Measurements from ENCODE around the gene TLX2. TPM values are rescaled to one million over a fixed set of nuclear protein-coding genes. Genes with fewer than 3 reads are reported as not detected.

TLX2 gene
- total and polyA plus RNA-seq, 2 of the 13 experiments (the other 11 are each of a cell fraction or from before 2014, with no cell fraction given): 0.05 to 0.20 TPM

- TF ChIP-seq PAXIP1 (CRISPR knock-in tag; conservative IDR thresholded peaks at IDR 0.05): no peak
- no peak for TF ChIP-seq RXRB (CRISPR knock-in tag; IDR thresholded peaks at IDR 0.05; ENCODE audit: borderline replicate concordance)
- no peak for TF ChIP-seq ARID4A (CRISPR knock-in tag; IDR thresholded peaks at IDR 0.05; ENCODE audit: borderline replicate concordance)
- TF ChIP-seq ZNF333 (CRISPR knock-in tag; IDR thresholded peaks at IDR 0.05; ENCODE audit: borderline replicate concordance): no peak
- TF ChIP-seq SOX5 (CRISPR knock-in tag; IDR thresholded peaks at IDR 0.05; ENCODE audit: borderline replicate concordance): no peak
- no peak for TF ChIP-seq ZNF10 (CRISPR knock-in tag; IDR thresholded peaks at IDR 0.05; ENCODE audit: borderline replicate concordance, low read depth)
- no peak for TF ChIP-seq ZNF644 (CRISPR knock-in tag; IDR thresholded peaks at IDR 0.05; ENCODE audit: low read depth)
- no peak for TF ChIP-seq JUN (CRISPR knock-in tag; IDR thresholded peaks at IDR 0.05)
- no peak for TF ChIP-seq RFXANK (CRISPR knock-in tag; IDR thresholded peaks at IDR 0.05)
- TF ChIP-seq RNF2 (conservative IDR thresholded peaks at IDR 0.05; ENCODE audit: low read depth): no peak
- TF ChIP-seq TGIF2 (CRISPR knock-in tag; IDR thresholded peaks at IDR 0.05): no peak
- no peak for TF ChIP-seq ZSCAN22 (CRISPR knock-in tag; IDR thresholded peaks at IDR 0.05)
- 0 out of 2 replicates have a peak, but pooled peaks have one; percentile 18 for TF ChIP-seq SAFB2 (CRISPR knock-in tag; IDR thresholded peaks at IDR 0.05; ENCODE audit: borderline replicate concordance, low read depth)
- TF ChIP-seq HNF4G (IDR thresholded peaks at IDR 0.05; ENCODE audit: borderline replicate concordance, low read depth, low read length): peak; percentile 38; the same call in 1 of the 2 replicates
- no peak for TF ChIP-seq HNF4G (CRISPR knock-in tag; IDR thresholded peaks at IDR 0.05; ENCODE audit: borderline replicate concordance, low read depth)
- TF ChIP-seq ZFX (CRISPR knock-in tag; IDR thresholded peaks at IDR 0.05; ENCODE audit: low read depth): no peak
- no peak for TF ChIP-seq TOE1 (CRISPR knock-in tag; IDR thresholded peaks at IDR 0.05)
- no peak for TF ChIP-seq ZNF335 (CRISPR knock-in tag; IDR thresholded peaks at IDR 0.05)
- TF ChIP-seq CHD2 (IDR thresholded peaks at IDR 0.05; ENCODE audit: low read depth, low read length): no peak
- TF ChIP-seq CREM (IDR thresholded peaks at IDR 0.05): no peak; the same call in 1 of the 2 replicates
- TF ChIP-seq CREM (CRISPR knock-in tag; IDR thresholded peaks at IDR 0.05): no peak
- TF ChIP-seq ZNF746 (CRISPR knock-in tag; IDR thresholded peaks at IDR 0.05): no peak
Measured at GRCh38 chr2:74528600-74529356, 14.5 kb downstream of the TLX2 start (continued).

All from HepG2 (cell line).